ENCODE data around the gene RGS9.

RGS9 gene

DNA sequence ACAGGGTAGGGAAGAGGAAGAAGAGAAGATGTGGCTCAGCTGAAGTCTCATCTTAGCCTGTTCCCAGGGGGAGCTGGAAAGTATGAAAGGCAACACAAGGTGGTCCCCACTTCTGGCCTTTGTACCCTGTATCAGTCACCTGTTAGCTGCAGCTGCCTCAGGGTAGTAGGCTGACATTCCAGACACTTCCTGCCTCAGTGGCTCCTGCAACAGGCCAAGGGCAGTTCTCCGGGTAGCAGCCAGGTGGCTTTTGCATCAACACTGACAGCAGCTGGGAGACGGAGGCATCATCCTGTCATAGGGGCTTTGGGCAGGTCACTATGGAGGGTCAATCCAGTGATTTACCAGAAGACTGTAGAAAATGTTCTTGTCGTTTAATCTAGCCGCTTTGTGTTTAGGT is 124.0 kb downstream of the RGS9 start:
- no peak for DNase-seq (ENCODE audit: low read depth)

- DNase-seq (ENCODE audit: low read depth) = no peak
These were observed 124.8 kb downstream of the RGS9 start for GRCh38 chr17:65261682-65262636.

DNA sequence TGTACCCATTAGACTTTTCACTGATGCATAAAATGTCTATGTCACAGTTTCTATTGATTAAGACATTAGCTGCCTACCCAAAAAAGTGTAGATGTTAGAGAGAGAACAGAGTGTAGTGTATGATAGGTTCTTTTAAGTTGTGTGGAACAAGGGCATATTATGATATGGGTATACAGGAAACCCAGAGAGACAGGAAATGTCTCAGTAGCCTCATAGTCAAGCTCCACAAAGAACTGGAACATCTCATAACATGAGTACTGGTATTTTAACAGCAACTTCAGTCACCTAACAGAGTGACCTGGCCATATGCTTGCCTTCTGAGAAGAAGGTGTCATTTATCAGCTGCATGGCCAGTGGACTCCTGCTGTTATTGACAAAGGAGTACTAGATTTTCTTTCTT is 128.1 kb downstream of the RGS9 start:
- no peak for DNase-seq (ENCODE audit: low read depth)

DNA sequence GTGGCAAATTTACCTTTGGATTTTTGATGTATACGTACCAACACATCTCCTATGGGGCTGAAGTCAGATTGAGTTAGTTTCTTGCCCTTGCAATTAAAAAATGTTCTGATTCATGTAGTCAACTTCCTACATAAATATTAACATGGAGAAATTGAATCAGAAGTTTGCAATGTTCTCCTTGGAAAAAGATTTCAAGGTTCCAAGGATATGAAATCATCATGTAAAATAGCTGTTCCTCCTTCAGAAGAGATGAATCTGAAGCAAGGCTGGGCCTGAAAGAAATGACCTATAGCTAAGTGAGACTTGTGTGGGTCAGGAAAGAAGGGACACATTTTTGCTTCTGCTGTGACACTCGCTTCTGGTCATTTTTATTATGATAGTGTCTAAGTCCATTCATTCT is 131.7 kb downstream of the RGS9 start:
- DNase-seq (ENCODE audit: low read depth) = no peak

DNA sequence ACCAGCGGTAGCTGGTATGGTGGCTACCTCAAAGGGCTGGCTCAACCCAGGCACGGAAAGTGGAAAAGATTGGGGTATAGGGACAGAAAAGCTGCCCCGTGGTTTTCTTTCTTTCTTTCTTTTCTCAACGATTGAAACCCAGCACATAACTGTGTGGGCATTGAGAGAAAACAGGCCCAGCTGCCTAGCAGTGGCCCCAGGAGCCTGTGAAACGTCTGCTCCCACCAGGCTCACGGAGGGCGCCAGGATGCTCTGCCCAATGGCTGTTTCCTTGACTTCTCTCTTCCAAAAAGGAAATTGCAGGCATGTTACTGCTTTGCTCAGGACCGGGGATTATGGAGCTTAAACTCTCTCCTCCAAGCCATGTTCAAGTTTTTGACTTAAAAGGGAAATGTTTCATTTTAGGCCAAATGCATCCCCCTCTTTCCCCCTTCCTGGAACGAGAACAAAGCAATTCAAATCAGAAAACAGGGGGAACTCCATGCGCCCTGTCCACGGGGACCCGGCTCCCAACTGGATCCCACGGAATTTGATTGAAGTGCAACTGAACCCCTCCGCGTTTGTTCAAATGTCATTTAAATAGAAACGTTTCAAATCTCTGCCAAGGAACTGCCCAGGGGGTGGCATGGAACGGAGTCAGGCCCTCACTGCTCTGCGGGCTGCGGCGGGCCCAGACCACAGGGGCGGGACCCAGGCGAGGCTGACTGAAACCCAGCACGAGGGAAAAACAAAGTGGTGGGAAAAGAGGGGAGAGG is 133.5 kb downstream of the RGS9 start:
- no peak for DNase-seq (ENCODE audit: low read depth)

GRCh38 chr17:65271296-65271695 is 134.1 kb downstream of the RGS9 start:
- no peak for DNase-seq (ENCODE audit: low read depth)

Data from activated T-helper 1 cell treated with Interleukin-2 at 50 U/mL for 16 hours (primary cell).